Gastrocnemius medialis (tissue), 4 donors: ENCODE results near the gene ARL6IP6. TPM values are rescaled to one million over a fixed set of nuclear protein-coding genes. Genes with fewer than 3 reads are reported as not detected.

Experiments
- ATAC-seq, 2 donors: fragments of 150-250 bp; one replicate each; pipeline ENCODE4 v1.9.1; 2016
- DNase-seq, 2 donors: peaks; one replicate each; pipeline ENCODE4 v3.0.0-alpha.2; 2019
- H3K27ac ChIP-seq, 4 donors: fragments of 200-600 bp; sonication (generic); 1 replicate in 1 of 4; 2 replicates in 3 of 4; pipeline ENCODE4 v1.5.1; 2016 to 2018; ENCODE audit warnings: mild to moderate bottlenecking in 2 of 4, moderate library complexity in 1 of 4
- H3K27me3 ChIP-seq, 3 donors: fragments of 200-600 bp; sonication (generic) in 2 of 3; 1 replicate in 1 of 3; 2 replicates in 2 of 3; pipeline versions ENCODE4 v1.5.1 to v1.6.0; 2016 to 2019; ENCODE audit warnings: mild to moderate bottlenecking in 1 of 3, moderate library complexity in 1 of 3
- H3K36me3 ChIP-seq, 2 donors: fragments of 200-600 bp; sonication (generic) in 1 of 2; one replicate each; pipeline ENCODE4 v1.5.1; 2017 to 2018
- H3K4me1 ChIP-seq, 2 donors: fragments of 200-600 bp; sonication (generic) in 1 of 2; one replicate each; pipeline ENCODE4 v1.5.1; 2016 to 2017; ENCODE audit warnings: mild to moderate bottlenecking in 2 of 2
- H3K4me3 ChIP-seq, 4 donors: fragments of 200-600 bp; sonication (generic) in 3 of 4; 1 replicate in 1 of 4; 2 replicates in 3 of 4; pipeline ENCODE4 v1.5.1; 2016 to 2019; ENCODE audit warnings: mild to moderate bottlenecking in 2 of 4
- H3K9me3 ChIP-seq, 3 donors: fragments of 200-600 bp; sonication (generic) in 2 of 3; 1 replicate in 1 of 3; 2 replicates in 2 of 3; pipeline ENCODE4 v1.5.1; 2016 to 2019
- POLR2A ChIP-seq, 2 donors: fragments of 450-650 bp; IDR thresholded peaks; one replicate each; pipeline ENCODE4 v1.6.1; 2017; ENCODE audit warnings: antibody characterized with exemption in 2 of 2, mild to moderate bottlenecking in 2 of 2, moderate library complexity in 2 of 2
- in situ Hi-C, 4 donors: fragments of 200-750 bp; cut with MboI; loops; one replicate each; pipeline versions ENCODE4 v1.15.0 to v1.8.0; 2017; ENCODE audit warnings: low sequenced_read_pairs in 4 of 4
- intact Hi-C: fragments of 100-400 bp; cut with DNase I; formaldehyde crosslinking; loops from one replicate; pipeline ENCODE4 v1.15.1; 2023; ENCODE audit warnings: low total_unique reads
- total RNA-seq, 4 donors: library from RNA; depleted of rRNA; stranded (reverse); fragments of >200 nt; gene quantifications; one replicate each; pipeline versions ENCODE4 v1.1.0 to v1.2.3, GENCODE V29; 2016
- TF ChIP-seq, protein P1 (sequence below), 5 experiments: fragments of 450-650 bp in 3 of 5; fragments of 200-600 bp in 2 of 5; sonication (generic) in 2 of 5; IDR thresholded peaks in 4 of 5; conservative IDR thresholded peaks in 1 of 5; 1 replicate in 4 of 5; 2 replicates in 1 of 5; pipeline ENCODE4 v1.5.1; 2016 to 2019; ENCODE audit warnings: antibody characterized with exemption in 5 of 5, mild to moderate bottlenecking in 3 of 5, moderate library complexity in 3 of 5

Gene ARL6IP6
- total RNA-seq, 4 donors from 2014 or later = 4.4 to 7.5 (median 5.4) TPM

GRCh38 chr2:152682663-152683062 lies 35.8 kb upstream of the ARL6IP6 start:
- in situ Hi-C loops = no loop called here

DNA sequence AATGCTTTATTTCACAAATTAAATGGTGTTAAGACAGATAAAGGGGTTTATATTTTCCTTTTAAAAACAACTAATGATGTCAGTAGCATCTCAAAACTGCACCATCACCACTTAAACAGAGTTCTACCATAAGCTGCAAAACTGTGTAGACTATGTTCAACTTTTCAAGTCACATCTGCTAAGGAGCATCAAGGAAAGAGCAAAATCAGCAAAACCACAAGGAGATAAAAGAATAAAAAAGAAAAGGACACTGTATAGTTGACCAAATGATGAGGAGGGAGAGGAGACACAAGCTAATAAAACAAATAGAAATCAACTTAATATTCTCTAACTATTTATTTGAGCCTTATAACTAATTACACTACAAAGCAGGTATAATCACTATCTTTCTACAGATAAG lies 35.0 kb upstream of the ARL6IP6 start:
- intact Hi-C loops = no loop called here
- DNase-seq (no peak), ATAC-seq (no peak)
- no peaks in the 10 kb centered on the region for H3K27me3 ChIP-seq
- peaks cover 0 to 25% of the 10 kb centered on the region in 2 donors for H3K36me3 ChIP-seq
- TF ChIP-seq, protein P1, sequence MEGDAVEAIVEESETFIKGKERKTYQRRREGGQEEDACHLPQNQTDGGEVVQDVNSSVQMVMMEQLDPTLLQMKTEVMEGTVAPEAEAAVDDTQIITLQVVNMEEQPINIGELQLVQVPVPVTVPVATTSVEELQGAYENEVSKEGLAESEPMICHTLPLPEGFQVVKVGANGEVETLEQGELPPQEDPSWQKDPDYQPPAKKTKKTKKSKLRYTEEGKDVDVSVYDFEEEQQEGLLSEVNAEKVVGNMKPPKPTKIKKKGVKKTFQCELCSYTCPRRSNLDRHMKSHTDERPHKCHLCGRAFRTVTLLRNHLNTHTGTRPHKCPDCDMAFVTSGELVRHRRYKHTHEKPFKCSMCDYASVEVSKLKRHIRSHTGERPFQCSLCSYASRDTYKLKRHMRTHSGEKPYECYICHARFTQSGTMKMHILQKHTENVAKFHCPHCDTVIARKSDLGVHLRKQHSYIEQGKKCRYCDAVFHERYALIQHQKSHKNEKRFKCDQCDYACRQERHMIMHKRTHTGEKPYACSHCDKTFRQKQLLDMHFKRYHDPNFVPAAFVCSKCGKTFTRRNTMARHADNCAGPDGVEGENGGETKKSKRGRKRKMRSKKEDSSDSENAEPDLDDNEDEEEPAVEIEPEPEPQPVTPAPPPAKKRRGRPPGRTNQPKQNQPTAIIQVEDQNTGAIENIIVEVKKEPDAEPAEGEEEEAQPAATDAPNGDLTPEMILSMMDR (IDR thresholded peaks at IDR 0.05 in 4 of 5, conservative IDR thresholded peaks at IDR 0.05 in 1 of 5) = no peak
- TF ChIP-seq POLR2A (IDR thresholded peaks at IDR 0.05) = no peak
- H3K4me1 ChIP-seq = no peaks in the 10 kb centered on the region
- no peak overlapping the region for H3K27ac ChIP-seq
- no peak overlapping the region for H3K4me3 ChIP-seq
- in situ Hi-C loops = no loop called here
- no peaks in the 10 kb centered on the region for H3K9me3 ChIP-seq

More at GRCh38 chr2:152682663-152683062, 35.8 kb upstream of the ARL6IP6 start:
- no peak overlapping the region for H3K27ac ChIP-seq
- no peak for TF ChIP-seq POLR2A (IDR thresholded peaks at IDR 0.05)
- TF ChIP-seq, protein P1 (IDR thresholded peaks at IDR 0.05 in 4 of 5, conservative IDR thresholded peaks at IDR 0.05 in 1 of 5) = no peak
- intact Hi-C loops = no loop called here
- no peaks in the 10 kb centered on the region for H3K4me1 ChIP-seq
- no peaks in the 10 kb centered on the region for H3K27me3 ChIP-seq
- DNase-seq = no peak
- no peak overlapping the region for H3K4me3 ChIP-seq
- no peak for ATAC-seq
- H3K36me3 ChIP-seq = peaks cover 0 to 25% of the 10 kb centered on the region in 2 donors
- H3K9me3 ChIP-seq = no peaks in the 10 kb centered on the region

GRCh38 chr2:152686321-152686720 lies 32.1 kb upstream of the ARL6IP6 start:
- in situ Hi-C loops = no loop called here
- intact Hi-C loops = no loop called here
- Histone ChIP-seq H3K36me3 (no peaks in the 10 kb centered on the region), H3K27ac (no peak overlapping the region), H3K4me3 (no peak overlapping the region), H3K27me3 (no peaks in the 10 kb centered on the region), H3K9me3 (no peaks in the 10 kb centered on the region), H3K4me1 (no peaks in the 10 kb centered on the region)
- no peak for TF ChIP-seq POLR2A (IDR thresholded peaks at IDR 0.05)
- TF ChIP-seq, protein P1 (IDR thresholded peaks at IDR 0.05 in 4 of 5, conservative IDR thresholded peaks at IDR 0.05 in 1 of 5) = no peak
- DNase-seq = no peak
- no peak for ATAC-seq

DNA sequence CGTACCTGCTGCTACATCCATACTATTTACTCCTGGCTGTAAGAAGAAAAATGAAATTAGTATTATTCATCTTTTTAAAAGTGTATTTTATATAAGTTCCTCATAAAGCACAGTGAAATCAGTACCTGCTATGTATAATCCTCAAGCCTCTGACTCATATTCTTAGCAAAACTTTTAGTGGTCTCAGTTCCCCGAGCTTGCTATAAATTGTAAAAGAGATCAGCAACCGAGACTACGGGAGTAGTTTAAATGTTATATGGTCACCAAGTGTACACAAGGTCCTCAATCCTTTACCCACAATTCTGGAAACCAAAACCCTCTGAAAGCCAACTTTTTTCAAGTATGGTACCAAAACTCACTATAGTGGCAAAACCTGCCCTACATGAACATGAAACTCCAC lies 25.4 kb upstream of the ARL6IP6 start:
- H3K27me3 ChIP-seq = no peaks in the 10 kb centered on the region
- no peak overlapping the region for H3K27ac ChIP-seq
- in situ Hi-C loops = no loop called here
- no peaks in the 10 kb centered on the region for H3K9me3 ChIP-seq
- no peak for TF ChIP-seq POLR2A (IDR thresholded peaks at IDR 0.05)
- TF ChIP-seq, protein P1 (IDR thresholded peaks at IDR 0.05 in 4 of 5, conservative IDR thresholded peaks at IDR 0.05 in 1 of 5) = no peak
- ATAC-seq (no peak), DNase-seq (no peak)
- H3K36me3 ChIP-seq = peaks cover 0 to 22% of the 10 kb centered on the region in 2 donors
- H3K4me1 ChIP-seq = peaks cover 0 to 3% of the 10 kb centered on the region in 2 donors
- H3K4me3 ChIP-seq = no peak overlapping the region
- intact Hi-C loops = no loop called here

- peaks cover 0 to 22% of the 10 kb centered on the region in 2 donors for H3K36me3 ChIP-seq
- ATAC-seq = peak in 1 of 2 donors; percentile 30
- intact Hi-C loops = no loop called here
- H3K27ac ChIP-seq = peak overlapping the region; percentile 15 to 22 (median 19)
- TF ChIP-seq, protein P1 (IDR thresholded peaks at IDR 0.05 in 4 of 5, conservative IDR thresholded peaks at IDR 0.05 in 1 of 5) = no peak
- TF ChIP-seq POLR2A (IDR thresholded peaks at IDR 0.05) = no peak
- no peak for DNase-seq
- H3K27me3 ChIP-seq = no peaks in the 10 kb centered on the region
- peaks cover 0 to 3% of the 10 kb centered on the region in 2 donors for H3K4me1 ChIP-seq
- H3K9me3 ChIP-seq = no peaks in the 10 kb centered on the region
- peak overlapping the region; percentile 2 to 33 (median 19) for H3K4me3 ChIP-seq
- in situ Hi-C loops = no loop called here
These were observed 24.2 kb upstream of the ARL6IP6 start for GRCh38 chr2:152694161-152694661.
